HAP-1 (cell line): Measurements from ENCODE around the gene RTF1.
"Not testable (repeated sequence)": the region's sequence is repeated elsewhere in the genome, so short reads cannot be mapped to it uniquely, and the experiment has no call there.

ENCODE experiments used
- DNase-seq, 2 experiments: peaks; one replicate each; pipeline ENCODE4 v3.0.0-alpha.2; 2016 to 2020; ENCODE audit warnings: low spot score in 2 of 2
- H3K27me3 ChIP-seq: fragments of 250-450 bp; sonication (Bioruptor Pico); 2 replicates; pipeline ENCODE4 v1.5.1; 2020; ENCODE audit warnings: low read depth, mild to moderate bottlenecking, moderate library complexity
- H3K36me3 ChIP-seq: fragments of 250-450 bp; sonication (Bioruptor Pico); replicated peaks from 2 replicates; pipeline ENCODE4 v1.5.1; 2020; ENCODE audit warnings: mild to moderate bottlenecking
- H3K4me1 ChIP-seq: fragments of 250-450 bp; sonication (Bioruptor Pico); 2 replicates; pipeline ENCODE4 v1.5.1; 2020; ENCODE audit warnings: mild to moderate bottlenecking
- H3K4me3 ChIP-seq: fragments of 250-450 bp; sonication (Bioruptor Pico); 2 replicates; pipeline ENCODE4 v1.5.1; 2020; ENCODE audit warnings: mild to moderate bottlenecking, moderate library complexity
- H3K9me3 ChIP-seq: fragments of 250-450 bp; sonication (Bioruptor Pico); 2 replicates; pipeline ENCODE4 v1.5.1; 2020; ENCODE audit warnings: mild to moderate bottlenecking, moderate library complexity
- in situ Hi-C: fragments of 300-500 bp; cut with MboI; formaldehyde crosslinking; loops from 3 replicates; pipeline ENCODE4 v1.14.3; 2020; ENCODE audit warnings: low sequenced_read_pairs, inconsistent platforms, mixed read lengths

RTF1 gene

DNA sequence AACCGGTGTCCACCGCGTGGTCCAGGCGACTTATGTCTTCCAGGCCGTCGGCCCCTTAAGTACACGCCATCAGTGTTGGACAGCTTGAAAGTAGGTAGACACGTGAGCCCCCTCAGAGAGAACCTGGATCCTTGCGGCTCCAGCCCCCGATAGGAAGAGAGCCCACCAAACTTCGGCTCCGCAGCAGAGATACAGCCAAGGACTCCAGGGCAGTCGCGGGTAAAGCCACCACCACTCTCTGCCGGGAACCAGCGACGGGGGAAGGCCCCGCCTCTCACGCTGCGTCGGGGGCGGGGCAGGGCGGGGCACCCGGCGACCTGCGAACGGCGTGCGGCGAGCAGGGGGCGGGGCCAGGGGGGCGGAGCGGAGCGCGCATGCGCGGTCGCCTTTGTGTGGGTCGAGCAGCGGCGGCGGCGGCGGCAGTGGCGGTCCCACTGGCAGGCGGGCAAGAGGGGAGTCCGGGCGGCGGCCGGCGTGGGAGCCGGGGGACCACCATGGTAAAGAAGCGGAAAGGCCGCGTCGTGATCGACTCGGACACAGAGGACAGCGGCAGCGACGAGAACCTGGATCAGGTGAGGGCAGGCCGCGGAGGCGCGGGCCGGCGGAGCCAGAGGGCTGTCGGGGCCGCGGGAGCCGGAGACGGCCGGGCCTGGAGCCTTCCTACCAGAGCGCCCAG, at the start of gene RTF1:
RTF1 (plus strand) TSS at position 354 of the 676 bp plus-strand sequence; CDS start at position 375, 21 bp downstream.
- Histone ChIP-seq H3K4me1 (peaks cover 6% of the 10 kb centered on the region), H3K36me3 (peaks cover 2% of the 10 kb centered on the region; the same call in 1 of the 2 replicates), H3K4me3 (peak within 1 kb of the TSS; percentile 90), H3K27me3 (no peaks in the 10 kb centered on the region), H3K9me3 (no peaks in the 10 kb centered on the region)
- peak; percentile 86 to 97 for DNase-seq
- in situ Hi-C loops: no loop called here

DNA sequence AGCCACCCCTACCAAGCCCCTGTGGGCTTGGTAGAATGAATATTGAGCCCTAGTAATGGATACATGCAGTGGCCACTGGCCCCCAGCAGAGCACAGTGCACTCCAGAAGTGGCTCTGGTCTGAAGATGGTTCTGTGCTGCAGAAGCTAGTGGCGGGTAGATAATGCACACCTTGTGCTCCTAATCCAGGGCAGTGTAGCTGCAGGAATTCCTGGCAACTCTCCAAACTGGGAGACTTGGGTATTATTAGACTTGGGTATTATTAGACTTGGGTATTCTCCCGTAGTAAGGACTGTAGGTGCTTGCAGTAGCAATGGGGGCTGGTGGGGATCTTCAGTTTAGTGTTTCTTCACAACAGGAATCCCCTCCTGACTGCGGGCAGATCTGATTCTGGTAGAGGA, 49.5 kb upstream of the RTF1 start:
- in situ Hi-C loops: loop anchor here (25.0 kb wide), 3 partner anchors 305 to 1180 kb away; no protein-coding TSS in a partner anchor
- no peaks in the 10 kb centered on the region for H3K9me3 ChIP-seq
- DNase-seq: no peak
- H3K4me3 ChIP-seq: no peak overlapping the region
- H3K27me3 ChIP-seq: no peaks in the 10 kb centered on the region
- H3K4me1 ChIP-seq: no peaks in the 10 kb centered on the region
- peaks cover 96% of the 10 kb centered on the region for H3K36me3 ChIP-seq

DNA sequence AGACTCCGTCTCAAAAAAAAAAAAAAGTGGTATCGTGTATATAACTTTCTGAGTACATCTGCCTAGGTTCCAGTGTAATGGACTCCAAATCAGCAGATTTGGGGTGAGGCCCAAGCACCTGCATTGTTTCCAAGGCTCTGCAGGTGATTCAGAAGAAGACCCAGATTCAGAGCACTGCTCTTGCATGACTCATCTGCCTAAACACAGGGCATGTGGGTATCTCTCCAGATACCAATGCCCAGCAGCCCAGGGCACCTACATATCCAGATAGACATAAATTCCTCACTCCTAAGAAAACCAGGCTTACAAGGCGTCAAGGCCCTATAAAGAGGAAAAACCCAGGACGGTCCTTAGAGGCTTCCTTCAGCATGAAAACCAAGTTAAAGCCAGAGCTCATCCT, 38.9 kb upstream of the RTF1 start:
- Histone ChIP-seq H3K4me1 (no peaks in the 10 kb centered on the region), H3K27me3 (no peaks in the 10 kb centered on the region), H3K4me3 (no peak overlapping the region), H3K9me3 (no peaks in the 10 kb centered on the region), H3K36me3 (peaks cover 83% of the 10 kb centered on the region)
- in situ Hi-C loops: no loop called here
- DNase-seq: no peak

DNA sequence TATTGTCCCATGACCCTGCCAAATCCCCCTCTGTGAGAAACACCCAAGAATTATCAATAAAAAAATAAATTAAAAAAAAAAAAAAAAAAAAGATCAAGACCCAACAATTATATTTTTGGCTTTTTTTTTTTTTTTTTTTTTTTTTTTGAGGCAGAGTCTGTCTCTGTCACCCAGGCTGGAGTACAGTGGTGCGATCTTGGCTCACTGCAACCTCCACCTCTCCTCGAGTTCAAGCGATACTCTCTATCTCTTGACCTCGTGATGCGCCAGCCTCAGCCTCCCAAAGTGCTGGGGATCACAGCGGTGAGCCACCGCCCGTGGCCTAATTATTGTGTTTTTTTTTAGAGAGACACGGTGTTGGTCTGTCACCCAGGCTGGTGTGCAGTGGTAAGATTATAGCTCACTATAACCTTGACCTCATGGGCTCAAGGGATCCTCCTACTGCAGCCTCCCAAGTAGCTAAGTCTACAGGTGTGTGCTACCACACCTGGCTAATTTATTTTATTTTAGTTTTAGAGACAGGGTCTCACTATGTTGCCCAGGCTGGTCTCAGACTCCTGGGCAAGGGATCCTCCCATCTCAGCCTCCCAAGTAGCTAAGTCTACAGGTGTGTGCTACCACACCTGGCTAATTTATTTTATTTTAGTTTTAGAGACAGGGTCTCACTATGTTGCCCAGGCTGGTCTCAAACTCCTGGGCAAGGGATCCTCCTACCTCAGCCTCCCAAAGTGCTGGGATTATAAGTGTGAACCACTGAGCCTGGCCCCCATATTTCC, 32.7 kb upstream of the RTF1 start:
- in situ Hi-C loops, DNase-seq, H3K27me3 ChIP-seq, H3K4me3 ChIP-seq, H3K9me3 ChIP-seq, H3K4me1 ChIP-seq: not testable (repeated sequence)
- H3K36me3 ChIP-seq: peaks cover 44% of the 10 kb centered on the region

DNA sequence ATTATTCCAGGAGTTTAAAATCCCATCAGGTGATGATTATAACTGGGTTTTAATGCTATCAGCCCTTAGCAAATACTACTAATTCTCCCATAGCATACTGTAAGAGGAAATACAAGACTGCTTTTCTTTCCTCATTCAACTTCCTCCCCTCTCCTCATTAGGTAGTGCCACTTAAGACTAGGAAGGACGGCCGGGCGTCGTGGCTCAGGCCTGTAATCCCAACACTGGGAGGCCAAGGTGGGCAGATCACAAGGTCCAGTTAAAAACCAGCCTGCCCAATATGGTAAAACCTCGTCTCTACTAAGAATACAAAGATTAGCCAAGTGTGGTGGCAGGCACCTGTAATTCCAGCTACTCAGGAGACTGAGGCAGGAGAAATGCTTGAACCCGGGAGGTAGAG, 29.2 kb upstream of the RTF1 start:
- Histone ChIP-seq H3K9me3 (no peaks in the 10 kb centered on the region), H3K4me3 (no peak overlapping the region), H3K36me3 (peaks cover 22% of the 10 kb centered on the region), H3K4me1 (no peaks in the 10 kb centered on the region), H3K27me3 (no peaks in the 10 kb centered on the region)
- in situ Hi-C loops: no loop called here
- no peak for DNase-seq

DNA sequence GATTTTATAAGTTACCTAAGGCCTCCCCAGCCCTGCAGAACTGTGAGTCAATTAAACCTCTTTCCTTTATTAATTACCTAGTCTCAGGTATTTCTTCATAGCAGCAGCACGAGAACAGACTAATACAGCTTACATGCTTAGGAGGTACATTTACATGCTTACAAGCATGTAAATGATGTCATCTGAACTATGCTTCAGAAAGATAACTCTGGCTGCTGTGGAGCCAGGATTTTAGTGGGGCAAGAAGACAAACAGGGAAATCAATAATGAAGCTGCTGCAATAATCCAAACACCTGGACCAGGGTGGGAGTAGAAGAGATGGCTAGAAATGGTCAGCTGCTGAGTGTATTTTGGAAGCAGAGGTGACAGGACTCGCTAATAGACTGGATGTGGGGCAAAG, 24.2 kb upstream of the RTF1 start:
- Histone ChIP-seq H3K4me3 (no peak overlapping the region), H3K36me3 (peaks cover 27% of the 10 kb centered on the region)
- in situ Hi-C loops: no loop called here

DNA sequence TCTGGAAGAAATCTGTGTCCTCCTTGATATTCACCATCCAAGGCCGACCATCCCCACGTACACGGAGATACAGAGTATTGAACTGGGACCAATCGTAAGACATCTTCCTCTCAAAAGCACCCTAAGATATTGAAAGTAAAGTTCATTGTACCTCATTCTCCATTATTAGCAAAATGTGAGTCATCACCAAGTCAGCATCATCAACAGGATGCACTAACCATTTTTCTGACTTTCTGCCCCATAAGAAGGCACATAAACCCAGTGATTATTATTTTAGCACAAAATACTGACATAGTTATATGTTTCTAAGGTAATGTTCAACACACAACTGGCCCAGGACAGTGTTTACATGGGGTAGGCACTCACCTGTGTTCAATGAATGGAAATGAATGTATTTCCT, 22.0 kb upstream of the RTF1 start:
- Histone ChIP-seq H3K9me3 (no peaks in the 10 kb centered on the region), H3K36me3 (peaks cover 16% of the 10 kb centered on the region), H3K27me3 (no peaks in the 10 kb centered on the region), H3K4me3 (no peak overlapping the region), H3K4me1 (no peaks in the 10 kb centered on the region)
- in situ Hi-C loops: no loop called here
- no peak for DNase-seq

More for the DNA sequence above, 24.2 kb upstream of the RTF1 start:
- H3K9me3 ChIP-seq: no peaks in the 10 kb centered on the region
- DNase-seq: no peak
- no peaks in the 10 kb centered on the region for H3K27me3 ChIP-seq
- H3K4me1 ChIP-seq: no peaks in the 10 kb centered on the region

DNA sequence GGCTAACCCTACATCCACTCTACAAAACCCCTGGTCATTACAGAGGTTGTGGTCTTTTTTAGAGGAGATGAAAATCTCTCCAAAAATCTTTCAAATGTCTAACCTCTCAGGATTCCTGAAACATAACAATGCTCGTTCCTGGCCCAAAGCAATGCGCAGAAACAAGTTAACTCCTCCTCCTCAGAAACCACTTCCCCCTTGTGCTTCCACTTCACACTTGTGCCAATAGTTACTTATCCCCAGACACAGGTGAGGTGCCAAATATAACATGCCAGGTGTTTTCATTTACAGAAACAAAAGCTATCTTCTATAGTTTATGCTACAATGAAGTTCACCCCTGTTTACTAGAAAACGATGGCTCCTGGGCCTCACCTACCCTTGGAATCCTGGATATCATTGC, 20.8 kb upstream of the RTF1 start:
- Histone ChIP-seq H3K4me3 (no peak overlapping the region), H3K9me3 (no peaks in the 10 kb centered on the region), H3K4me1 (no peaks in the 10 kb centered on the region), H3K27me3 (no peaks in the 10 kb centered on the region), H3K36me3 (peaks cover 16% of the 10 kb centered on the region)
- DNase-seq: no peak
- in situ Hi-C loops: no loop called here

DNA sequence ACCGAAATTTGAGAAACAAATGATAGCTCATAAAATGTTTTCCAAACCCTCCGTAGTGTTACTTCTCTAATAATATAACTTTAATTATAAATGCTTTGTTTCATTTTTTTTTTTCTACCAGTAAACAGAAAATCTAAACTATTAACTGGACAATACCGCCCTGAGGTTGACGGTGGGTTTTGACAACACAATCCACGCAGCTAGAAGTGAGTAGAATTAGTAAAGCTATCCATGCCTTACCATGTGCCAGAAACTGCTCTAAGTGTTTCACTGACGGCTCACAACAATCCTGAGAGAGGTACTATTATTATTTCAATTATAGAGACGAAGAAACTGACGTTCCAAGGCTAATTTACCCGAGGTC, 15.0 kb upstream of the RTF1 start:
- Histone ChIP-seq H3K36me3 (no peaks in the 10 kb centered on the region; the same call in 1 of the 2 replicates), H3K4me3 (peak overlapping the region; percentile 73), H3K4me1 (no peaks in the 10 kb centered on the region), H3K9me3 (no peaks in the 10 kb centered on the region), H3K27me3 (no peaks in the 10 kb centered on the region)
- in situ Hi-C loops: no loop called here
- DNase-seq: no peak

DNA sequence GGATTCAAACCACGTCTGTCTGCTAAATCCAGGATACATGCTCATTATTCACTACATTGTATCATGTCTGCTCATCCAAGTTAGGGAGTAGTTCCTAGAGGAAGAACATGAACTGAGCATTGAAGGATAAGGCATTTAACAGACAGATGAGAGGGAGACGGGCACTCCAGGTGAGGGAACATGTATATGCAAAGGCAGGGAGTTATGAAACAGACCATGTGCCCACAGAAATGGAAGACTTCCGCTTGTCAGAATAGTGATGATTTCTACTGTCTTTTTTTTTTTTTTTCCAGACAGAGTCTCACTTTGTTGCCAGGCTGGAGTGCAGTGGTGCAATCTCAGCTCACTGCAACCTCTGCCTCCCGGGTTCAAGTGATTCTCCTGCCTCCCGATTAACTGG, 9.6 kb upstream of the RTF1 start:
- Histone ChIP-seq H3K27me3 (no peaks in the 10 kb centered on the region), H3K36me3 (no peaks in the 10 kb centered on the region), H3K4me1 (no peaks in the 10 kb centered on the region), H3K4me3 (no peak overlapping the region), H3K9me3 (no peaks in the 10 kb centered on the region)
- in situ Hi-C loops: no loop called here
- DNase-seq: no peak

DNA sequence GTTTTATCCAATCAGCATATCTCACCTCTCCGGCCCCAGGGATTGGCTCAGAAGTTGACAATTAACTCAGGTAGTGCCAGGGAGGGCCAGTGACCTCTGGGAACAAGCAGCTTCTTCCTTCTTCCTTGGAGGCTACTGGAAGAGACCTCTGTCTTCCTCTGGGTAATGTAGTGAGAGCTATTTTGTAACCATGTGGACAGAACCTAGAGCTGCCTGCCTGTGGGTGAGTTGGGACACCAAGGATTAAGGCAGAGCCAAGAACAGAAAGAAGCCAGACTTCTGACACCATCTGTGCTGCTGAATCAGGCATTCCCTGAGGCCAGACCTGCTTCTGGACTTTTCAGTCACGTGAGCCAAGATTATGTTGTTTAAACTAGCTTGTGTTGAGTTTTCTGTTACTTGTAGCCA, 8.7 kb upstream of the RTF1 start:
- in situ Hi-C loops: no loop called here
- no peaks in the 10 kb centered on the region for H3K36me3 ChIP-seq
- no peaks in the 10 kb centered on the region for H3K9me3 ChIP-seq
- H3K4me1 ChIP-seq: no peaks in the 10 kb centered on the region
- H3K4me3 ChIP-seq: no peak overlapping the region
- no peak for DNase-seq
- no peaks in the 10 kb centered on the region for H3K27me3 ChIP-seq

DNA sequence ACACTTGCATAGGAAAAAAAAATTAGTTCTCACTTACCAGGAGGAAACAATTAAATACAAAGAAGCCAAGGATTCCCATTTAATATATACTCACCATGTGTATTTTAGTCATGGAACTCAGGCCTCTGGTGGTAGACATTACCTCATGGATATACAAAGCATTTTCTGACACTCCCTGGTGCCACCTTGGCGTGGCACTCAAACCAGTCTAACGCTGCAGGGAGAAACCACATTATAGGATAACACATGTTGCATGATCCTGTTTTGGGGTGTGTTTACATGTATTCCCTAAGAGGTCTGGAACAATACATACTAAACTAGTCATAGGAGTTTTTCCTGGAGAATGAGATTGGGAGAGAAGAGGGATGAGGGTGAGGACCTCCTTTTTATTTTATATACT, 5.9 kb upstream of the RTF1 start:
- in situ Hi-C loops: no loop called here
- Histone ChIP-seq H3K4me1 (no peaks in the 10 kb centered on the region; the same call in 1 of the 2 replicates), H3K9me3 (no peaks in the 10 kb centered on the region), H3K36me3 (no peaks in the 10 kb centered on the region), H3K27me3 (no peaks in the 10 kb centered on the region), H3K4me3 (no peak overlapping the region)
- DNase-seq: no peak

DNA sequence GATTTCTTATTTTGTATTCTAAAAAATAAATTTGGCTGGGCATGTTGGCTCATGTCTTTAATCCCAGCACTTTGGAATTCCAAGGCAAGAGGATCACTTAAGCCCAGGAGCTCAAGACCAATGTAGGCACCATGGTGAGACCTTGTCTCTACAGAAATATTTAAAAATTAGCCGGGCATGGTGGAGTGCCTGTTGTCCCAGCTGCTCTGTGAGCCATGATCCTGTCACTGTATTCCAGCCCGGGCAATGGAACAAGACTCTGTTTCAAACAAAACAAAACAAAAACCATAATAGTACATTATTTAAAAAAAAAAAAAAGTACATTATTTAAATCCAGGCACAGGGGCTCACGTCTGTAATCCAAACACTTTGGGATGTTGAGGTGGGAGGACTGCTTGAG, 5.5 kb upstream of the RTF1 start:
- Histone ChIP-seq H3K9me3 (no peaks in the 10 kb centered on the region), H3K4me1 (no peaks in the 10 kb centered on the region; the same call in 1 of the 2 replicates), H3K27me3 (no peaks in the 10 kb centered on the region), H3K36me3 (no peaks in the 10 kb centered on the region), H3K4me3 (no peak overlapping the region)
- DNase-seq: no peak
- in situ Hi-C loops: no loop called here

DNA sequence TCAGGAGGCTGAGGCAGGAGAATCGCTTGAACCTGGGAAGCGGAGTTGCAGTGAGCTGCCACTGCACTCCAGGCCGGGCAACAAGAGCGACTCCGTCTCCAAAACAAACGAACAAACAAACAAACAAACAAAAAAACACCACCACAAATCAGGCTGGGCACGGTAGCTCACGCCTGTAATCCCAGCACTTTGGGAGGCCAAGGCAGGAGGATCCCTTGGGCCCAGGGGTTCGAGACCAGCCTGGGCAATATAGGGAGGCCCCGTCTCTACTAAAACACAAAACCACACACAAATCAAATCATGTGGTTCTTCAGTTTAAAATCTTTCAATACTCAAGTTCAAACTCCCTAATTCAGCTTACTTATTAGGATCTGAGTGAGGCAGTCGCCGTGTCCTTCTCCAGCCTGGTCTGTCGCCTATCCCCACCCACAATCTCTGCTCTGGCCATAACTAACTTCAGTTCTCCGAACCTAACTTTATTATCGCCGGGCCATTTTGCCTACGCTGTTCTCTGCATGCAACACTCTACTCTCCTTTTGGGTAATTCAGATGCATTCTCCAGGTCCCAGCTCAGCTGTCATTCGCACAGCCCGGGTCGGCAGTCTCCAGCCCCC, 660 bp upstream of the RTF1 start:
- in situ Hi-C loops: no loop called here
- no peaks in the 10 kb centered on the region for H3K9me3 ChIP-seq
- peak overlapping the region; percentile 90 for H3K4me3 ChIP-seq
- H3K36me3 ChIP-seq: peaks cover 2% of the 10 kb centered on the region; the same call in 1 of the 2 replicates
- H3K27me3 ChIP-seq: no peaks in the 10 kb centered on the region
- DNase-seq: no peak
- peaks cover 6% of the 10 kb centered on the region for H3K4me1 ChIP-seq
